AG10803 (cell line): ENCODE data around the gene ZSCAN29.

ENCODE experiments used
- DNase-seq: peaks from one replicate; pipeline ENCODE4 v3.0.0; 2010; ENCODE audit warnings: low read depth
- H3K4me3 ChIP-seq: 2 replicates; pipeline ENCODE4 v1.5.1; 2011; ENCODE audit warnings: mild to moderate bottlenecking, low read length, control low read depth
- CTCF ChIP-seq: conservative IDR thresholded peaks from 2 replicates; pipeline ENCODE4 v1.5.1; 2011; ENCODE audit warnings: mild to moderate bottlenecking, low read length, control low read depth, inconsistent platforms

Gene ZSCAN29

DNA sequence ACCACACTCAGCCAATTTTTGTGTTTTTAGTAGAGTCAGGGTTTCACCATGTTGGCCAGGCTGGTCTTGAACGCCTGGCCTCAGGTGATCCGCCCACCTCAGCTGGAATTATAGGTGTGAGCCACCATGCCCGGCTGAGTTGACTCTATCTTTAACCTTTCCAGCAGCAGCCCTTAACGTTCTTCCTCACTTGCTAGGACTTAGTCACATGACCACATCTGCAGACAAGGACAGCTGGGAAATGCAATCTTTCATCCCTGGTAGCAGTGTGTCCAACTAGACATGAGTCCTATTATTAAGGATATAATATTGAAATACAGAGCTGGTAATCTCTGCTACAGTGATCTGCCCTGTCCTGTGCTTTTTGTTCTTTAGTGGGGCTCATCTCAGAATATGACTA lies 58.5 kb downstream of the ZSCAN29 start:
- DNase-seq = no peak
- TF ChIP-seq CTCF = no peak
- no peak overlapping the region for H3K4me3 ChIP-seq
